Stomach (tissue), 9 donors: ENCODE data around the gene ZNF680. TPM values are rescaled to one million over a fixed set of nuclear protein-coding genes. Genes with fewer than 3 reads are reported as not detected.

Experiments used
- DNase-seq, 2 donors: peaks; one replicate each; pipeline versions ENCODE4 v3.0.0 to v3.0.0-alpha.2; 2013 to 2019
- H3K27ac ChIP-seq, 5 donors: fragments of 200-600 bp in 4 of 5; sonication (generic) in 4 of 5; one replicate each; pipeline ENCODE4 v1.5.1; 2013 to 2019; ENCODE audit warnings: mild to moderate bottlenecking in 1 of 5, moderate library complexity in 1 of 5
- H3K27me3 ChIP-seq, 3 donors: fragments of 200-600 bp; sonication (generic); one replicate each; pipeline ENCODE4 v1.5.1; 2017 to 2019; ENCODE audit warnings: mixed run types in 1 of 3
- H3K36me3 ChIP-seq, 4 donors: fragments of 200-600 bp; sonication (generic); 1 replicate in 3 of 4; 2 replicates in 1 of 4; pipeline ENCODE4 v1.5.1; 2016 to 2019
- H3K4me1 ChIP-seq, 4 donors: fragments of 200-600 bp; sonication (generic); one replicate each; pipeline ENCODE4 v1.5.1; 2016 to 2019
- H3K4me3 ChIP-seq, 4 donors: fragments of 200-600 bp; sonication (generic) in 3 of 4; one replicate each; pipeline ENCODE4 v1.5.1; 2016 to 2019; ENCODE audit warnings: mild to moderate bottlenecking in 1 of 4
- H3K9me3 ChIP-seq, 4 donors: fragments of 200-600 bp; sonication (generic); one replicate each; pipeline ENCODE4 v1.5.1; 2016 to 2019
- EP300 ChIP-seq: sonication (generic); formaldehyde crosslinking; IDR thresholded peaks from one replicate; pipeline ENCODE4 v1.6.1; 2017; ENCODE audit warnings: antibody characterized with exemption
- POLR2A ChIP-seq, 4 donors: fragments of 450-650 bp; IDR thresholded peaks; one replicate each; pipeline ENCODE4 v1.6.1; 2016; ENCODE audit warnings: antibody characterized with exemption in 4 of 4, control low read depth in 2 of 4, mild to moderate bottlenecking in 1 of 4, moderate library complexity in 1 of 4
- POLR2AphosphoS5 ChIP-seq, 3 donors: sonication (generic); formaldehyde crosslinking; IDR thresholded peaks; one replicate each; pipeline ENCODE4 v1.6.1; 2016; ENCODE audit warnings: antibody characterized with exemption in 3 of 3
- WGBS, 5 donors: extraction: QIAGEN DNeasy Blood & Tissue Kit in 3 of 5; methylation state at CpG; one replicate each; pipeline versions ENCODE4 v1.1.5 to v1.1.7; 2013 to 2018; 5-methylcytosine and 5-hydroxymethylcytosine counted together
- intact Hi-C: fragments of 100-400 bp; cut with DNase I; formaldehyde crosslinking; loops from one replicate; pipeline ENCODE4 v1.15.1; 2023; ENCODE audit warnings: low total_unique reads
- polyA plus RNA-seq, 3 donors: library from polyadenylated mRNA; stranded (reverse); fragments of 200-250 nt; gene quantifications; one replicate each; pipeline ENCODE4 v1.2.3, GENCODE V29; 2013
- total RNA-seq, 5 donors: library from RNA; depleted of rRNA; stranded (reverse); fragments of >200 nt; gene quantifications; one replicate each; pipeline versions ENCODE4 v1.1.0 to v1.2.3, GENCODE V29; 2014 to 2016
- TF ChIP-seq, protein P1 (sequence below), 7 experiments: fragments of 450-650 bp in 4 of 7; fragments of 200-600 bp in 3 of 7; sonication (generic) in 3 of 7; IDR thresholded peaks; one replicate each; pipeline ENCODE4 v1.5.1; 2016 to 2019; ENCODE audit warnings: antibody characterized with exemption in 7 of 7, control low read depth in 2 of 7, mild to moderate bottlenecking in 1 of 7
- donor health status: healthy with polysubstance abuse.
- donor health status: Bipolar disorder and iron deficiency.
- donor health status: healthy.

ZNF680 gene
- total and polyA plus RNA-seq, 8 donors = 3.8 to 41.1 (median 7.6) TPM

- Histone ChIP-seq H3K4me1 (no peaks in the 10 kb centered on the region), H3K4me3 (no peak overlapping the region), H3K27ac (no peak overlapping the region), H3K27me3 (no peaks in the 10 kb centered on the region), H3K36me3 (peaks cover 5 to 31% (median 7%) of the 10 kb centered on the region in 4 donors), H3K9me3 (peaks cover 8 to 84% (median 46%) of the 10 kb centered on the region in 4 donors)
- intact Hi-C loops = no loop called here
- no peak for DNase-seq
- 93 to 100% (median 97%) methylated on average over 2 of the region's 2 CpGs for WGBS, 5 donors
- TF ChIP-seq POLR2A (IDR thresholded peaks at IDR 0.05) (no peak), POLR2AphosphoS5 (IDR thresholded peaks at IDR 0.05) (no peak), EP300 (no peak)
- TF ChIP-seq, protein P1, sequence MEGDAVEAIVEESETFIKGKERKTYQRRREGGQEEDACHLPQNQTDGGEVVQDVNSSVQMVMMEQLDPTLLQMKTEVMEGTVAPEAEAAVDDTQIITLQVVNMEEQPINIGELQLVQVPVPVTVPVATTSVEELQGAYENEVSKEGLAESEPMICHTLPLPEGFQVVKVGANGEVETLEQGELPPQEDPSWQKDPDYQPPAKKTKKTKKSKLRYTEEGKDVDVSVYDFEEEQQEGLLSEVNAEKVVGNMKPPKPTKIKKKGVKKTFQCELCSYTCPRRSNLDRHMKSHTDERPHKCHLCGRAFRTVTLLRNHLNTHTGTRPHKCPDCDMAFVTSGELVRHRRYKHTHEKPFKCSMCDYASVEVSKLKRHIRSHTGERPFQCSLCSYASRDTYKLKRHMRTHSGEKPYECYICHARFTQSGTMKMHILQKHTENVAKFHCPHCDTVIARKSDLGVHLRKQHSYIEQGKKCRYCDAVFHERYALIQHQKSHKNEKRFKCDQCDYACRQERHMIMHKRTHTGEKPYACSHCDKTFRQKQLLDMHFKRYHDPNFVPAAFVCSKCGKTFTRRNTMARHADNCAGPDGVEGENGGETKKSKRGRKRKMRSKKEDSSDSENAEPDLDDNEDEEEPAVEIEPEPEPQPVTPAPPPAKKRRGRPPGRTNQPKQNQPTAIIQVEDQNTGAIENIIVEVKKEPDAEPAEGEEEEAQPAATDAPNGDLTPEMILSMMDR (IDR thresholded peaks at IDR 0.05) = no peak
These were observed 53.3 kb downstream of the ZNF680 start for GRCh38 chr7:64509583-64509982.

DNA sequence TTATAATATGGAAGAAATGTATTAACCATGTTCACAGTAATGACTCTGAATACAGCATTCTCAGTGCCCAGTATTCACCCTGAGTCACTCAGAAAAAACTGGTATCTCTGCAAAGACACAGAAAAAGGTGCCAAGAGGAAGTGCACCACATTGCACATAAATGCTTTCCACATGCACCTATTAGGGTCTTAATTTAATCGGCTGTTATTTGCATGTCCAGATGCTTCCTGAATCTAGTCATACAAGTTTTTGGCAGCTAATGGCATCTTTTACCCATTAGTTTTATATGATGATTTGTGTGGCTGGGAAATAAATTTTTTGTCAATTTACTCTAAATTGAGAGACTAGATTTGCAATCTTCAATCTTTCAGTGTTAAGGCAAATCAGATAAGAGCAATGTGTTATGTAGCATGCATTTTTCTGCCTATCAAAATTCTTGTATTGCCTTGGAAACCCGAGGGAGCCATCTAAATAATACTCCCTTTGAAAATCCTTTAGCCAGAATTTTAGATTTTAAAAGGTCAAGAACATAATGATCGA is 58.2 kb downstream of the ZNF680 start:
- no peaks in the 10 kb centered on the region for H3K4me1 ChIP-seq
- no peak for DNase-seq
- no peak for TF ChIP-seq EP300
- TF ChIP-seq POLR2A (IDR thresholded peaks at IDR 0.05) = no peak
- TF ChIP-seq, protein P1 (IDR thresholded peaks at IDR 0.05) = no peak
- no peak for TF ChIP-seq POLR2AphosphoS5 (IDR thresholded peaks at IDR 0.05)
- H3K27ac ChIP-seq = no peak overlapping the region
- WGBS, 5 donors = 87 to 95% (median 92%) methylated on average over 3 of the region's 3 CpGs
- no peaks in the 10 kb centered on the region for H3K27me3 ChIP-seq
- H3K4me3 ChIP-seq = no peak overlapping the region
- intact Hi-C loops = no loop called here
- peaks cover 0 to 19% (median 2%) of the 10 kb centered on the region in 4 donors for H3K36me3 ChIP-seq
- H3K9me3 ChIP-seq = peaks cover 12 to 92% (median 53%) of the 10 kb centered on the region in 4 donors

- peaks cover 16 to 81% (median 52%) of the 10 kb centered on the region in 4 donors for H3K9me3 ChIP-seq
- intact Hi-C loops = no loop called here
- WGBS, 5 donors = 79 to 85% (median 82%) methylated on average over 1 of the region's 1 CpG
- H3K4me3 ChIP-seq = no peak overlapping the region
- no peaks in the 10 kb centered on the region for H3K36me3 ChIP-seq
- H3K27ac ChIP-seq = no peak overlapping the region
- TF ChIP-seq POLR2A (IDR thresholded peaks at IDR 0.05) (no peak), EP300 (no peak), POLR2AphosphoS5 (IDR thresholded peaks at IDR 0.05) (no peak)
- TF ChIP-seq, protein P1 (IDR thresholded peaks at IDR 0.05) = no peak
- DNase-seq = no peak
- no peaks in the 10 kb centered on the region for H3K27me3 ChIP-seq
- peaks cover 0 to 6% (median 0%) of the 10 kb centered on the region in 4 donors for H3K4me1 ChIP-seq
These were observed 64.6 kb downstream of the ZNF680 start for GRCh38 chr7:64498270-64498669.

GRCh38 chr7:64494912-64495461 is 67.9 kb downstream of the ZNF680 start:
- Histone ChIP-seq H3K4me1 (peaks cover 0 to 6% (median 0%) of the 10 kb centered on the region in 4 donors), H3K9me3 (peaks cover 11 to 78% (median 46%) of the 10 kb centered on the region in 4 donors), H3K36me3 (no peaks in the 10 kb centered on the region), H3K27ac (no peak overlapping the region), H3K27me3 (no peaks in the 10 kb centered on the region), H3K4me3 (peak overlapping the region; percentile 11 to 34 (median 20))
- peak in 1 of 2 donors; percentile 3 for DNase-seq
- TF ChIP-seq POLR2A (IDR thresholded peaks at IDR 0.05) (no peak), EP300 (no peak), POLR2AphosphoS5 (IDR thresholded peaks at IDR 0.05) (no peak)
- TF ChIP-seq, protein P1 (IDR thresholded peaks at IDR 0.05) = no peak
- 5 to 14% (median 9%) methylated on average over 20 to 26 of the region's 26 CpGs for WGBS, 5 donors
- intact Hi-C loops = no loop called here
